Tibial artery (tissue), 4 donors: ENCODE measurements around the gene ACOT7.

Source experiments
- DNase-seq, 2 donors: peaks; one replicate each; pipeline ENCODE4 v3.0.0-alpha.2; 2019
- H3K27ac ChIP-seq, 2 donors: fragments of 200-600 bp; sonication (generic) in 1 of 2; 1 replicate in 1 of 2; 2 replicates in 1 of 2; pipeline ENCODE4 v1.5.1; 2018 to 2019; ENCODE audit warnings: mild to moderate bottlenecking in 1 of 2
- H3K27me3 ChIP-seq, 2 donors: fragments of 200-600 bp; sonication (generic) in 1 of 2; one replicate each; pipeline versions ENCODE4 v1.5.1 to v1.6.0; 2016 to 2019
- H3K36me3 ChIP-seq, 3 donors: fragments of 200-600 bp; sonication (generic) in 2 of 3; one replicate each; pipeline ENCODE4 v1.5.1; 2016 to 2019; ENCODE audit warnings: mild to moderate bottlenecking in 2 of 3
- H3K4me1 ChIP-seq, 4 donors: fragments of 200-600 bp; sonication (generic) in 2 of 4; 1 replicate in 3 of 4; 2 replicates in 1 of 4; pipeline ENCODE4 v1.5.1; 2016 to 2019
- H3K4me3 ChIP-seq, 2 donors: fragments of 200-600 bp; sonication (generic) in 1 of 2; 1 replicate in 1 of 2; 2 replicates in 1 of 2; pipeline ENCODE4 v1.5.1; 2018 to 2019; ENCODE audit warnings: mild to moderate bottlenecking in 2 of 2
- H3K9me3 ChIP-seq, 3 donors: fragments of 200-600 bp; sonication (generic) in 1 of 3; one replicate each; pipeline ENCODE4 v1.5.1; 2016 to 2019
- CTCF ChIP-seq, 2 experiments: fragments of 200-600 bp in 1 of 2; fragments of 450-650 bp in 1 of 2; IDR thresholded peaks; one replicate each; pipeline ENCODE4 v1.5.1; 2017 to 2019; ENCODE audit warnings: antibody characterized with exemption in 2 of 2, mild to moderate bottlenecking in 1 of 2, moderate library complexity in 1 of 2
- intact Hi-C: fragments of 100-400 bp; cut with DNase I; formaldehyde crosslinking; loops from one replicate; pipeline ENCODE4 v1.15.0; 2023; ENCODE audit warnings: low total_unique reads

The ACOT7 gene

GRCh38 chr1:6360517-6361070 is 33.0 kb downstream of the ACOT7 start:
- DNase-seq = no peak
- Histone ChIP-seq H3K9me3 (no peaks in the 10 kb centered on the region), H3K4me3 (no peak overlapping the region), H3K27me3 (no peaks in the 10 kb centered on the region), H3K36me3 (no peaks in the 10 kb centered on the region), H3K27ac (peak overlapping the region; percentile 53 to 70), H3K4me1 (peaks cover 0 to 26% (median 20%) of the 10 kb centered on the region in 4 donors)
- intact Hi-C loops = no loop called here
- no peak for TF ChIP-seq CTCF (IDR thresholded peaks at IDR 0.05)

DNA sequence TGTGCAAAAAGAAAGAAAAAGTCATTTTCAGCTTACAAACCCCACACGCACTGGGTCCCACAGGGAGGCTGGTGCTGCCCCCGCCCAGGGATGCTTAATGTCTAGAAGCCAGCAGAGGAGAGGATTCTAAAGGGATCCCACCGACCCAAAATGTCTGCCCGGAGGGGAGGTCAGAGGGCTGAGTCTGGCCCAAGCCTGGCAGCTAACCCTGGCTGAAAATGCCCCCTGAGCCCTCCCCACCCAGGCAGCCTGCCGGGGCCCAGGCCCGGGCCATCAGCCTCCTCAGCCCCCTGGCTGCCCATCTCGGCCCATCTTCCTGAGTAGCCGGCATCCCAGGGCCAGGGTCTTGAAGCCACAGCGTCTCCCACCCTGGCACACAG is 33.5 kb downstream of the ACOT7 start:
- Histone ChIP-seq H3K27me3 (no peaks in the 10 kb centered on the region), H3K36me3 (no peaks in the 10 kb centered on the region), H3K27ac (peak overlapping the region; percentile 53 to 70), H3K9me3 (no peaks in the 10 kb centered on the region), H3K4me1 (peaks cover 0 to 26% (median 20%) of the 10 kb centered on the region in 4 donors), H3K4me3 (no peak overlapping the region)
- intact Hi-C loops = no loop called here
- no peak for TF ChIP-seq CTCF (IDR thresholded peaks at IDR 0.05)
- no peak for DNase-seq

DNA sequence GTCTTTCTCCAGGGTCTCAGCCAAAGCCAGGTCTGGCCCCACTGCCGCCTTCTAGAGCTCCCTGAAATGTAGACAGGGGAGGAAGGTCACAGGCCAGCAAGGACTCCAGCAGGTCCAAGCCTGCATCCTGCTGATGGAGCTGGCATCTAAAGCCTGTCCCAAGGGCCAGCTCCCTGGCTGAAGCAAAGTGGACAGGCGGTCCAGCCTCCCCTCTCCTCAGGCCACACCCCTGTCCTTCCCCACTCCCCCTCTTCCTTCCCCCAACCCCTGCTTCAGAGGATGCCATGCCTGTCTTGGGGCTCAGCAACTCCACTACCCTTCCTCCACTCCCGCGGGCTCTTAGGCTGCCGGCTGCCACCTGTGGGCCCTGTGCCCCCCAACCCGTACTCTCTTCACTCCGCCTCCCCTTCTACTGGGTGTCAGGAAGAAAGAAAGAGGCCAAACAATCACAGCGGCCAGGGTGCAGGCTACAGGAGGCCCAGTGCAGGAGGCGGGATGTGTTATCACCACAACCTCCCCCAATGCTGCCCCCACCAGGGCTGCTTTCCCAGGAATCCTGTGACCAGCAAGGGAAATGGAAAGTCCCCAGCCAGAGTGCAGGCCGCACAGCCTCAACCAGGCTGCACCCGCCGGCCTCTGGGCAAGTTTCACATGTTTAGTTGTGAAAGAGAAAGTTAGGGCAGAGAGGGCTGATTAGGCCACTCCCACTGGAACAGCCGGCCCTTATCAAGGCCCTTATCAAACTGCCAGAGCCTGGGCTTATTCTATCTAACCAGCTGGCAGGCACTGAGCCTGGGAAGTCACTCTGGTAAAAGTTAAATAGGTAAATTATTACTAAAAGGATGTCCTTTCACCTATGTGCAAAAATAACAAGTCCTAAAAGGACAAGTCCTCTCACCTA is 34.1 kb downstream of the ACOT7 start:
- Histone ChIP-seq H3K27ac (peak overlapping the region; percentile 53 to 70), H3K9me3 (no peaks in the 10 kb centered on the region), H3K36me3 (no peaks in the 10 kb centered on the region), H3K27me3 (no peaks in the 10 kb centered on the region), H3K4me3 (peak overlapping the region in 1 of 2 donors; percentile 17), H3K4me1 (peaks cover 0 to 26% (median 20%) of the 10 kb centered on the region in 4 donors)
- DNase-seq = peak; percentile 67 to 78
- no peak for TF ChIP-seq CTCF (IDR thresholded peaks at IDR 0.05)
- intact Hi-C loops = no loop called here

- peak overlapping the region; percentile 53 to 70 for H3K27ac ChIP-seq
- intact Hi-C loops = no loop called here
- H3K4me1 ChIP-seq = peaks cover 0 to 33% (median 26%) of the 10 kb centered on the region in 4 donors
- DNase-seq = no peak
- no peaks in the 10 kb centered on the region for H3K36me3 ChIP-seq
- TF ChIP-seq CTCF (IDR thresholded peaks at IDR 0.05) = no peak
- H3K9me3 ChIP-seq = no peaks in the 10 kb centered on the region
- H3K27me3 ChIP-seq = no peaks in the 10 kb centered on the region
- no peak overlapping the region for H3K4me3 ChIP-seq
Measured at GRCh38 chr1:6358757-6359201, 34.8 kb downstream of the ACOT7 start.

- Histone ChIP-seq H3K4me1 (peaks cover 0 to 34% (median 30%) of the 10 kb centered on the region in 4 donors), H3K36me3 (no peaks in the 10 kb centered on the region), H3K4me3 (no peak overlapping the region), H3K27me3 (no peaks in the 10 kb centered on the region), H3K27ac (peak overlapping the region in 1 of 2 donors; percentile 70), H3K9me3 (no peaks in the 10 kb centered on the region)
- intact Hi-C loops = no loop called here
- no peak for TF ChIP-seq CTCF (IDR thresholded peaks at IDR 0.05)
- no peak for DNase-seq
Measured at GRCh38 chr1:6358144-6358624, 35.4 kb downstream of the ACOT7 start.
